ENCODE measurements around the gene FAM13A.

- TF ChIP-seq CTCF (IDR thresholded peaks at IDR 0.05; ENCODE audit: low read depth, low read length) (no peak), MYC (IDR thresholded peaks at IDR 0.05; ENCODE audit: low read depth, low read length) (no peak)
These were observed 27.4 kb downstream of the FAM13A start for GRCh38 chr4:89029591-89029990.
